K562 (cell line): ENCODE measurements around the gene NCF2. TPM values are rescaled to one million over a fixed set of nuclear protein-coding genes. Genes with fewer than 3 reads are reported as not detected.
A peak's percentile ranks its signal among the peaks of the same experiment; 100 is the strongest.

Experiments used
- CC2D1A ChIP-seq: fragments of 450-650 bp; IDR thresholded peaks from 2 replicates; pipeline ENCODE4 v1.6.1; 2017; ENCODE audit warnings: mild to moderate bottlenecking
- CEBPG ChIP-seq, 3 experiments: fragments of 200-800 bp in 1 of 3; sonication (Bioruptor generic) in 1 of 3; sonication (generic) in 1 of 3; formaldehyde crosslinking in 1 of 3; IDR thresholded peaks in 2 of 3; conservative IDR thresholded peaks in 1 of 3; 2 replicates each; pipeline versions ENCODE4 v1.6.1 to v1.8.0; 2016 to 2022; ENCODE audit warnings: missing compliant biosample characterization in 2 of 3, missing genetic modification characterization in 2 of 3, mild to moderate bottlenecking in 1 of 3, missing genetic modification reagents in 1 of 3
- CHD1 ChIP-seq: fragments of 200-600 bp; sonication (generic); IDR thresholded peaks from one replicate; pipeline ENCODE4 v1.6.1; 2012; ENCODE audit warnings: mild to moderate bottlenecking, moderate library complexity, low read length, inconsistent platforms
- CHD2 ChIP-seq: IDR thresholded peaks from 2 replicates; pipeline ENCODE4 v1.6.1; 2011; ENCODE audit warnings: low read depth, low read length
- FOS ChIP-seq: IDR thresholded peaks from 3 replicates; pipeline ENCODE4 v1.6.1; 2011; ENCODE audit not compliant: insufficient read length; ENCODE audit errors: extremely low read depth
- GTF2A2 ChIP-seq: IDR thresholded peaks from 2 replicates; pipeline ENCODE4 v1.6.1; 2016; ENCODE audit warnings: mild to moderate bottlenecking, missing genetic modification characterization, missing compliant biosample characterization
- HMBOX1 ChIP-seq: sonication (generic); IDR thresholded peaks from 2 replicates; pipeline ENCODE4 v1.6.1; 2016
- HMGXB4 ChIP-seq: sonication (generic); formaldehyde crosslinking; IDR thresholded peaks from 2 replicates; pipeline ENCODE4 v1.8.1; 2023; ENCODE audit warnings: mild to moderate bottlenecking, missing genetic modification reagents
- HNRNPH1 ChIP-seq: fragments of 200-400 bp; formaldehyde crosslinking; optimal IDR thresholded peaks from 2 replicates; pipeline ENCODE3; 2017; ENCODE audit warnings: low read depth, mild to moderate bottlenecking, low read length, moderate library complexity
- IFI16 ChIP-seq: fragments of 250-450 bp; sonication (Bioruptor Pico); IDR thresholded peaks from 2 replicates; pipeline ENCODE4 v2.1.2; 2022; ENCODE audit warnings: mild to moderate bottlenecking, inconsistent platforms
- LARP7 ChIP-seq: fragments of 450-650 bp; IDR thresholded peaks from 2 replicates; pipeline ENCODE4 v1.6.1; 2016
- NCOA6 ChIP-seq: fragments of 450-650 bp; IDR thresholded peaks from 2 replicates; pipeline ENCODE4 v1.6.1; 2017; ENCODE audit warnings: mild to moderate bottlenecking
- NFATC3 ChIP-seq: fragments of 450-650 bp; IDR thresholded peaks from 2 replicates; pipeline ENCODE4 v1.6.1; 2017; ENCODE audit warnings: mild to moderate bottlenecking
- PKNOX1 ChIP-seq: fragments of 450-650 bp; IDR thresholded peaks from 2 replicates; pipeline ENCODE4 v1.6.1; 2016
- RBM34 ChIP-seq: fragments of 200-400 bp; formaldehyde crosslinking; IDR thresholded peaks from 2 replicates; pipeline ENCODE4 v1.6.1; 2018; ENCODE audit warnings: low read length, borderline replicate concordance; ENCODE audit not compliant: insufficient read depth
- TBL1XR1 ChIP-seq, 2 experiments: IDR thresholded peaks; 2 replicates each; pipeline ENCODE4 v1.6.1; 2012; ENCODE audit warnings: improper control_type of control experiment in 2 of 2, low read length in 2 of 2, mild to moderate bottlenecking in 1 of 2
- VEZF1 ChIP-seq: fragments of 200-800 bp; sonication (Bioruptor generic); IDR thresholded peaks from 2 replicates; pipeline ENCODE4 v1.6.1; 2017; ENCODE audit warnings: missing genetic modification characterization, missing compliant biosample characterization
- ZBED1 ChIP-seq: IDR thresholded peaks from 2 replicates; pipeline ENCODE4 v1.6.1; 2014
- ZNF311 ChIP-seq: fragments of 250-450 bp; sonication (Bioruptor Pico); IDR thresholded peaks from 2 replicates; pipeline ENCODE4 v1.4.0; 2020; ENCODE audit warnings: mild to moderate bottlenecking, moderate library complexity
- ZNF395 ChIP-seq: fragments of 200-800 bp; sonication (Bioruptor generic); IDR thresholded peaks from 2 replicates; pipeline ENCODE4 v1.6.1; 2017; ENCODE audit warnings: missing genetic modification characterization, missing compliant biosample characterization
- ZNF398 ChIP-seq: fragments of 250-450 bp; sonication (Bioruptor Pico); IDR thresholded peaks from 2 replicates; pipeline ENCODE4 v1.8.0; 2021; ENCODE audit warnings: moderate library complexity, mild to moderate bottlenecking, inconsistent platforms
- ZNF668 ChIP-seq: fragments of 250-450 bp; sonication (Bioruptor Pico); IDR thresholded peaks from 2 replicates; pipeline ENCODE4 v1.8.0; 2022; ENCODE audit warnings: mild to moderate bottlenecking, inconsistent platforms
- polyA plus RNA-seq, 8 experiments: library from polyadenylated mRNA; depleted of rRNA in 4 of 8; stranded (reverse) in 5 of 8; unstranded in 3 of 8; fragments of >200 nt; fragmentation: Nextera tagmentation in 2 of 8; fragmentation: Illumina TruSeq in 1 of 8; extraction: Ambion mirVana in 2 of 8; extraction: Trizol in 1 of 8; gene quantifications; 2 replicates each; pipeline versions ENCODE4 v1.2.1 to v1.2.3, GENCODE V29; 2011 to 2014; ENCODE audit warnings: inconsistent platforms in 1 of 8, missing spikeins in 1 of 8
- total RNA-seq, 7 experiments: library from RNA; depleted of rRNA in 6 of 7; stranded (reverse); fragments of >200 nt in 6 of 7; fragmentation: Illumina TruSeq in 2 of 7; extraction: Trizol in 2 of 7; gene quantifications; 2 replicates each; pipeline versions ENCODE4 v1.2.1 to v1.2.3, GENCODE V29; 2011 to 2021; ENCODE audit warnings: low replicate concordance in 1 of 7

The NCF2 gene
- total and polyA plus RNA-seq, 9 of the 15 experiments (the other 6 are each of a cell fraction or from before 2014, with no cell fraction given): 0.07 to 0.54 (median 0.16) TPM; not detected in 3

- TF ChIP-seq CC2D1A (no peak), ZNF668 (no peak), ZNF395 (CRISPR knock-in tag) (no peak; the same call in 1 of the 2 replicates), PKNOX1 (peak; percentile 34; the same call in 1 of the 2 replicates), GTF2A2 (tag) (no peak), CHD2 (no peak), FOS (no peak), TBL1XR1 (IDR thresholded peaks at IDR 0.05; ENCODE audit: low read length in 2 of 2) (no peak), VEZF1 (peak; percentile 87), RBM34 (no peak), CHD1 (no peak), ZNF398 (CRISPR knock-in tag) (no peak), HMGXB4 (no peak), CEBPG (CRISPR knock-in tag; IDR thresholded peaks at IDR 0.05) (no peak), CEBPG (tag; conservative IDR thresholded peaks at IDR 0.05 in 1 of 2, IDR thresholded peaks at IDR 0.05 in 1 of 2) (no peak), HNRNPH1 (no peak), ZNF311 (no peak), IFI16 (CRISPR knock-in tag) (no peak), NCOA6 (no peak), ZBED1 (no peak), NFATC3 (no peak), LARP7 (no peak), HMBOX1 (no peak)
These were observed 22.7 kb downstream of the NCF2 start (continued) for GRCh38 chr1:183567584-183567983.
